NCI-H146 treated with DMSO at 0.1 percent for 48 hours (cell line): ENCODE results near the gene LIF.

Experiments
- DNase-seq: peaks from one replicate; lab custom pipeline; 2025; ENCODE audit not compliant: unreplicated experiment; lab: John Stamatoyannopoulos, UW

The LIF gene

GRCh38 chr22:30284666-30285065 lies 38.1 kb upstream of the LIF start:
- no peak for DNase-seq

DNA sequence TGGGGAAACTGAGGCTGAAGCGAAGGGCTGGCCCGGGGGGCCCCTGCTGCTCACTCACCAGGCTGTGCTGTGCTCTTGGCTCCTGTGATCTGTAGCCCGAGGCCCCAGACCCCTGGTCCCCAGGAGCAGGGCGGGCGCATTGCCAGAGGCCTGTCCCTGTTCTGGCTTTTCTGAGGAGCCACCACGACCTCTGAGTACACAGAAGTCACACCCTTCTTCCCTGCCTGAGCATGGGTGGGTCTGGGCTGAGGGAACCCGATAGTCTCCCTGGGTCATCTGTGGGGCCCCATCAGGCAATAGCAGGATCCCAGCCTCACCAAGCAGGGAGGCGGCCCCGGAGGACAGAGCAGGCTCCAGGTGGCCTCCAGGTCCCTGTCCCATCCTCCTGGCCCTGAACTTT lies 37.6 kb upstream of the LIF start:
- no peak for DNase-seq

GRCh38 chr22:30283342-30283741 lies 36.8 kb upstream of the LIF start:
- DNase-seq, result no peak

GRCh38 chr22:30282616-30283046 lies 36.1 kb upstream of the LIF start:
- DNase-seq, result no peak

- no peak for DNase-seq
Measured at GRCh38 chr22:30280505-30280904, 33.9 kb upstream of the LIF start.

DNA sequence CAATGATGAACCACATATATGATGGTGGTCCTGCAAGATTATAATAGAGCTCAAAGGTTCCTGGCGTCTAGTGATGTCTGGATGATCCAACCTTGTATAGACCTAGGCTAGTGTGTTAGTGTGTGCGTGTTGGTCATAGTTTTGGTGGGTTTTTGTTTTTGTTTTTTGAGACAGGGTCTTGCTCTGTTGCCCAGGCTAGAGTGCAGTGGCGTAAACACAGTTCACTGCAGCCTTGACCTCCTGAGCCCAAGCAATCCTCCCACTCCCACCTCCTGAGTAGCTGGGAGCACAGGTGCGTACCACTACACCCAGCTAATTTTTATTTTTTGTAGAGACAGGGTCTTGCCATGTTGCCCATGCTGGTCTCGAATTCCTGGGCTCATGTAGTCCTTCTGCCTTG lies 33.4 kb upstream of the LIF start:
- no peak for DNase-seq

- DNase-seq, result no peak
Measured at GRCh38 chr22:30279046-30279788, 32.7 kb upstream of the LIF start.

- DNase-seq, result no peak
Measured at GRCh38 chr22:30277547-30278344, 31.2 kb upstream of the LIF start.

- no peak for DNase-seq
Measured at GRCh38 chr22:30276039-30276438, 29.5 kb upstream of the LIF start.

DNA sequence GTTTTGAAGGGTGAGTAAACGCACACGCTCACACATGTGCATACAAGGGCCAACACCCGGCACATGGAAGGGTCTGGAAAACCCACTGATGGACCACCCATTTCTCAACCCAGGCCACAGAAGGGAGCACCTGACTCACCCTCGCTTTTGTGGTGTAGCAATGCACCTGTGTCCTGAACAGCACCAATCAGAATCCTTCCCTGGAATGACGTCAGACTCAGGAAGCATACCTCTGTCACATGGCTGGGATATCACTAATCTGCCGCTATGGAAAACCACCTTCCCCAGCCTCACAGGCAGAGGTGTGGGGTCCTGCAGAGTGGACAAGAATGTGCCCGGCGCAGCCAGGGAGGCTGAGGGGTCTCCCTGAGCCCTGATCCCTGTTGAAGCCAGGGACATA lies 29.1 kb upstream of the LIF start:
- DNase-seq, result no peak

- DNase-seq, result no peak
Measured at GRCh38 chr22:30274437-30274812, 27.9 kb upstream of the LIF start.

- no peak for DNase-seq
Measured at GRCh38 chr22:30273711-30274436, 27.3 kb upstream of the LIF start.

DNA sequence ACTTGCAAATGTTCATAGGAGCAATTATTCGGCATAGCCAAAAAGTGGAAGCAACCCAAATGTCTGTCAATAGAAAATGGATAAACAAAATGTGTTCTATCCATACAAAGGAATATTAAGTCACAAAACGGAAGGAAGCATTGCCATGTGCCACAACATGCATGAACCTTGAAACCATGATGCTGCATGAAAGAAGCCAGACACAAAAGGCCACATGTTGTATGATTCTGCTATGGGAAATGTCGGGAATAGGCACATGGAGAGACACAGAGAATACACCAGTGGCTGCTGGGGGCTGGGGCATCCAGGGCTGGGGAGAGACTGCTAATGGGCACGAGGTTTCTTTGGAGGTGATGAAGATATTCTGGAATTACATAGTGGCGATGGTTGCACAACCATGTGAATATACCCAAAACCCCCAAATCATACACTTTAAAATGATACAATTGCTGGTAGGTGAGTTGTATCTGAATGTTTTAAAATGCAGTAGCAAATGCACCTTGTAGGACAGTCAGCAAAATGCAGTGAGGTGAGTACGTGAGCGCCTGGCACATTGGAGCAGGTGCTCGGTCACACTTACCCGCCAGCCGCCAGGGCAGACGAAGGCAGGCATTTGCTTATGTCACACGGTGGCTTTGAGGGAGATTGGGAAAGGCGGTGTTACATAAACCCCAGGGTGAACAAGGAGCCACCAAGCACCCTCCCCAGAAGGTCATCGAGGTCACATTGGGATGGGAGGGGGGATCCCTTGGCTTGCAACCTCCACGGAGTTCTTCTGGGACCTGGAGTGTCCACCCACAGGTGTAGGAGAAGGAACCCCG lies 26.4 kb upstream of the LIF start:
- no peak for DNase-seq

GRCh38 chr22:30270832-30271231 lies 24.3 kb upstream of the LIF start:
- no peak for DNase-seq

DNA sequence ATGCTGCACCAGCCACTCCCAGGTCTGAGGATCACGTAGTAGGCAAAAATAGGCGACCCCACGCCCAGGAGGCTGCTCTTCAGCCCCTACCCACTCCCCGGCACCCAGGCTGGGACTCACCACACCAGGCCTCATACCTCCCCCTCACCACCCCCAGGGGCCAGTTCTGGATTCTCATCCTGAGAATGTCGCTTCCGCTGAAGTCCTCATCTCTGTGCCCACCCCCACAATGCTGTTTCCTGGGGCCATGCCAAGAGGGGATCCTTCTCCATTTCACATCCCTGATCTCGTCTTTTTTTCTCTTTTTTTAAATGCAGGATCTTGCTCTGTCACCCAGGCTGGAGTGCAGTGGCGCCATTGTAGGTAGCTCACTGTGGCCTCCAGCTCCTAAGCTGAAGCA lies 21.8 kb upstream of the LIF start:
- DNase-seq, result no peak

- no peak for DNase-seq
Measured at GRCh38 chr22:30267382-30268302, 21.1 kb upstream of the LIF start.

- DNase-seq, result no peak
Measured at GRCh38 chr22:30266445-30267381, 20.2 kb upstream of the LIF start, which contains the start of gene OSM. OSM (minus strand) TSS chr22:30266851; CDS start chr22:30266799, 52 bp downstream.

DNA sequence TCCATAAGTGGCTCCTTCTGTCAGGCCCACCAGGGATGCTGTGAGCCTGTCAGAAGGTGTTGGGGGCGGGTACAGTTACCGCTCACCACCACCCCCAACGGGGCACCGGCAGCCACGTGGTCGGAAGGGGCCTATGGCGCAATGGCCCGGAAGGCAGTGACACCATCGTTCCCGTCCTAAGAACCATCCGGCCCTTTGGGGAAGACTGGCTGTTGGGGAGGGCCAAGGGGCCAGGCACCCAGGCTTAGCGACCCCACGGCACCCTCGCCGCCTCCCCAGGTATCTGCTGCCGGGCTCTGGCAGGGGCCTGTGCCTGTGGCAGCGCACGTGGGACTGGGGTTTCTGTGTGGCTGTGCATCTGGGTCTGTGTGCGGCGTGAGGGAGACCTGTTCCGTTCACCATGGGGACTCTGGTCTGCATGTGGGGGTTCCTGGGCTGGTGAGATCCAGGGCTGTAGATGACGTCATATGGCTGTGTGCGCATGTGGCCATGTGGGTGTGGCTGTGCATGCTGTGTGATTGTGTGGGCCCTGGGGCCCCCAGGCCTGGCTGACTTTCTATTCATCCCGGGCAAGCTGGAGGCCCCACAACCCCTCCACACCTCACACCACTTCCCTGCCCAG lies 19.4 kb upstream of the LIF start:
- no peak for DNase-seq
